Measurements from ENCODE around the gene PSMD5.

Gene PSMD5

GRCh38 chr9:120780367-120780766, 62.4 kb downstream of the PSMD5 start:
- peaks cover 47% of the 10 kb centered on the region for H3K79me2 ChIP-seq (ENCODE audit: low read length)

GRCh38 chr9:120779227-120779626, 63.5 kb downstream of the PSMD5 start:
- H3K79me2 ChIP-seq (ENCODE audit: low read length): peaks cover 39% of the 10 kb centered on the region
- H3K27ac ChIP-seq (ENCODE audit: low read length): no peak overlapping the region
- H3K9me2 ChIP-seq (replicated peaks; ENCODE audit: insufficient read depth, low read length): no peaks in the 10 kb centered on the region
- no peaks in the 10 kb centered on the region for H3K27me3 ChIP-seq (replicated peaks; ENCODE audit: insufficient read depth, low read length)
- no peaks in the 10 kb centered on the region for H4K20me1 ChIP-seq (ENCODE audit: insufficient read depth, low read length)
- H3K4me1 ChIP-seq (ENCODE audit: low read length): no peaks in the 10 kb centered on the region
- no peaks in the 10 kb centered on the region for H3F3A ChIP-seq (ENCODE audit: insufficient read depth, low read length)
- H3K36me3 ChIP-seq (replicated peaks; ENCODE audit: insufficient read depth, low read length): 0 out of 2 replicates have a peak, but pooled peaks cover 7% of the 10 kb centered on the region
- H3K4me3 ChIP-seq (ENCODE audit: low read length): no peak overlapping the region
- H2AFZ ChIP-seq (ENCODE audit: low read length): no peak overlapping the region
- H3K4me2 ChIP-seq (ENCODE audit: low read depth, low read length): no peak overlapping the region
- no peaks in the 10 kb centered on the region for H3K9me3 ChIP-seq (replicated peaks; ENCODE audit: insufficient read depth, low read length)
- H3K9ac ChIP-seq (ENCODE audit: low read length): no peak overlapping the region
- no peak for DNase-seq
- TF ChIP-seq EZH2phosphoT487 (IDR thresholded peaks at IDR 0.05; ENCODE audit: low read length) (no peak), CTCF (IDR thresholded peaks at IDR 0.05; ENCODE audit: low read length) (no peak), EZH2 (optimal IDR thresholded peaks at IDR 0.05; ENCODE audit: low read depth, low read length) (no peak)

More at GRCh38 chr9:120780367-120780766, 62.4 kb downstream of the PSMD5 start:
- Histone ChIP-seq H2AFZ (ENCODE audit: low read length) (no peak overlapping the region), H3K9me3 (replicated peaks; ENCODE audit: insufficient read depth, low read length) (no peaks in the 10 kb centered on the region), H3F3A (ENCODE audit: insufficient read depth, low read length) (no peaks in the 10 kb centered on the region), H3K9me2 (replicated peaks; ENCODE audit: insufficient read depth, low read length) (no peaks in the 10 kb centered on the region), H3K4me3 (ENCODE audit: low read length) (no peak overlapping the region), H3K4me2 (ENCODE audit: low read depth, low read length) (no peak overlapping the region), H4K20me1 (ENCODE audit: insufficient read depth, low read length) (no peaks in the 10 kb centered on the region), H3K9ac (ENCODE audit: low read length) (no peak overlapping the region), H3K36me3 (replicated peaks; ENCODE audit: insufficient read depth, low read length) (0 out of 2 replicates have a peak, but pooled peaks cover 7% of the 10 kb centered on the region), H3K27me3 (replicated peaks; ENCODE audit: insufficient read depth, low read length) (no peaks in the 10 kb centered on the region), H3K4me1 (ENCODE audit: low read length) (no peaks in the 10 kb centered on the region), H3K27ac (ENCODE audit: low read length) (no peak overlapping the region)
- DNase-seq: no peak
- TF ChIP-seq CTCF (IDR thresholded peaks at IDR 0.05; ENCODE audit: low read length): no peak
- no peak for TF ChIP-seq EZH2phosphoT487 (IDR thresholded peaks at IDR 0.05; ENCODE audit: low read length)
- TF ChIP-seq EZH2 (optimal IDR thresholded peaks at IDR 0.05; ENCODE audit: low read depth, low read length): no peak

GRCh38 chr9:120778758-120779157, 64.0 kb downstream of the PSMD5 start:
- Histone ChIP-seq H3K79me2 (ENCODE audit: low read length) (peaks cover 35% of the 10 kb centered on the region), H4K20me1 (ENCODE audit: insufficient read depth, low read length) (no peaks in the 10 kb centered on the region)

More at GRCh38 chr9:120778758-120779157, 64.0 kb downstream of the PSMD5 start:
- Histone ChIP-seq H3K36me3 (replicated peaks; ENCODE audit: insufficient read depth, low read length) (0 out of 2 replicates have a peak, but pooled peaks cover 7% of the 10 kb centered on the region), H3K9ac (ENCODE audit: low read length) (no peak overlapping the region), H3K4me3 (ENCODE audit: low read length) (no peak overlapping the region), H3K9me3 (replicated peaks; ENCODE audit: insufficient read depth, low read length) (no peaks in the 10 kb centered on the region), H3K4me2 (ENCODE audit: low read depth, low read length) (no peak overlapping the region), H3K9me2 (replicated peaks; ENCODE audit: insufficient read depth, low read length) (no peaks in the 10 kb centered on the region), H3K27ac (ENCODE audit: low read length) (no peak overlapping the region), H3F3A (ENCODE audit: insufficient read depth, low read length) (no peaks in the 10 kb centered on the region), H2AFZ (ENCODE audit: low read length) (no peak overlapping the region), H3K4me1 (ENCODE audit: low read length) (no peaks in the 10 kb centered on the region), H3K27me3 (replicated peaks; ENCODE audit: insufficient read depth, low read length) (no peaks in the 10 kb centered on the region)
- TF ChIP-seq EZH2 (optimal IDR thresholded peaks at IDR 0.05; ENCODE audit: low read depth, low read length) (no peak), CTCF (IDR thresholded peaks at IDR 0.05; ENCODE audit: low read length) (no peak), EZH2phosphoT487 (IDR thresholded peaks at IDR 0.05; ENCODE audit: low read length) (no peak)
- no peak for DNase-seq

Data from MM.1S (cell line).